OCI-LY7 (cell line): ENCODE results near the gene RBM20.

Experiments used
- CTCF ChIP-seq: fragments of 200-600 bp; sonication (generic); conservative IDR thresholded peaks from 2 replicates; pipeline ENCODE4 v1.5.1; 2014; ENCODE audit warnings: mild to moderate bottlenecking, antibody characterized with exemption, low read length, moderate library complexity, mixed read lengths
- EZH2phosphoT487 ChIP-seq: fragments of 200-600 bp; sonication (generic); IDR thresholded peaks from 2 replicates; pipeline ENCODE4 v1.6.1; 2018; ENCODE audit warnings: low read depth, borderline replicate concordance, mild to moderate bottlenecking, mixed run types, antibody characterized with exemption, low read length, moderate library complexity, mixed read lengths

- TF ChIP-seq EZH2phosphoT487 (no peak), CTCF (no peak)
Observed at GRCh38 chr10:110638319-110638718, 5.8 kb upstream of the RBM20 start.
